Fibroblast of lung (primary cell): ENCODE data around the gene NEURL1B. TPM values are rescaled to one million over a fixed set of nuclear protein-coding genes. Genes with fewer than 3 reads are reported as not detected.

Source experiments
- DNase-seq, 2 donors: peaks; one replicate each; pipeline versions ENCODE4 v3.0.0 to v3.0.0-alpha.2; 2010; ENCODE audit warnings: low read depth in 2 of 2
- H2AFZ ChIP-seq: 2 replicates; pipeline ENCODE4 v1.5.1; 2012; ENCODE audit warnings: low read length, control low read depth, inconsistent platforms
- H3K27ac ChIP-seq: 2 replicates; pipeline ENCODE4 v1.5.1; 2011; ENCODE audit warnings: low read length, control low read depth; ENCODE audit not compliant: insufficient read depth
- H3K27me3 ChIP-seq: 2 replicates; pipeline ENCODE4 v1.5.1; 2011; ENCODE audit warnings: mild to moderate bottlenecking, low read length; ENCODE audit not compliant: control insufficient read depth, insufficient read depth
- H3K36me3 ChIP-seq: 2 replicates; pipeline ENCODE4 v1.5.1; 2011; ENCODE audit warnings: low read length; ENCODE audit not compliant: control insufficient read depth, insufficient read depth
- H3K4me1 ChIP-seq: 2 replicates; pipeline ENCODE4 v1.5.1; 2011; ENCODE audit warnings: low read length; ENCODE audit not compliant: control insufficient read depth, insufficient read depth; ENCODE audit errors: extremely low read depth
- H3K4me2 ChIP-seq: 2 replicates; pipeline ENCODE4 v1.5.1; 2011; ENCODE audit warnings: low read length, control low read depth; ENCODE audit not compliant: insufficient read depth; ENCODE audit errors: extremely low read depth
- H3K4me3 ChIP-seq, 4 experiments: fragments of 200-600 bp in 1 of 4; sonication (generic) in 1 of 4; replicated peaks in 1 of 4; 2 replicates each; pipeline ENCODE4 v1.5.1; 2011 to 2016; ENCODE audit warnings: low read length in 4 of 4, low read depth in 3 of 4, mild to moderate bottlenecking in 3 of 4, control low read depth in 2 of 4, inconsistent platforms in 1 of 4, mixed read lengths in 1 of 4; ENCODE audit not compliant: insufficient read depth in 1 of 4; ENCODE audit errors: control extremely low read depth in 1 of 4
- H3K79me2 ChIP-seq: 2 replicates; pipeline ENCODE4 v1.5.1; 2012; ENCODE audit warnings: mild to moderate bottlenecking, low read length, inconsistent platforms; ENCODE audit not compliant: control insufficient read depth, insufficient read depth
- H3K9ac ChIP-seq: 2 replicates; pipeline ENCODE4 v1.5.1; 2011; ENCODE audit warnings: mild to moderate bottlenecking, low read length, control low read depth; ENCODE audit not compliant: insufficient read depth
- H3K9me3 ChIP-seq: 2 replicates; pipeline ENCODE4 v1.5.1; 2012; ENCODE audit warnings: low read depth, low read length; ENCODE audit not compliant: control insufficient read depth, insufficient read depth
- H4K20me1 ChIP-seq: 2 replicates; pipeline ENCODE4 v1.5.1; 2011; ENCODE audit warnings: low read length; ENCODE audit not compliant: control insufficient read depth, insufficient read depth; ENCODE audit errors: extremely low read depth
- CTCF ChIP-seq, 2 donors: IDR thresholded peaks in 1 of 2; conservative IDR thresholded peaks in 1 of 2; 1 replicate in 1 of 2; 2 replicates in 1 of 2; pipeline ENCODE4 v1.5.1; 2011 to 2012; ENCODE audit warnings: low read length in 2 of 2, control low read depth in 1 of 2, inconsistent platforms in 1 of 2, low read depth in 1 of 2, mild to moderate bottlenecking in 1 of 2
- EZH2 ChIP-seq: IDR thresholded peaks from 2 replicates; pipeline ENCODE4 v1.5.1; 2012; ENCODE audit warnings: low read length, control low read depth, mild to moderate bottlenecking; ENCODE audit errors: missing control alignments
- polyA plus RNA-seq, 2 donors: library from polyadenylated mRNA; depleted of rRNA in 1 of 2; stranded (reverse) in 1 of 2; unstranded in 1 of 2; fragments of >200 nt; gene quantifications; 2 replicates each; pipeline ENCODE4 v1.2.1, GENCODE V29; 2011 to 2012; ENCODE audit warnings: missing spikeins in 1 of 2
- total RNA-seq: library from RNA; depleted of rRNA; stranded (reverse); fragments of >200 nt; gene quantifications from 2 replicates; pipeline ENCODE4 v1.2.1, GENCODE V29; 2014

NEURL1B gene
- total and polyA plus RNA-seq, 2 donors (not counting 1 experiment from before 2014, with no cell fraction given), result 5.0 to 6.1 TPM

GRCh38 chr5:172664018-172664417, 23.0 kb downstream of the NEURL1B start:
- no peaks in the 10 kb centered on the region for H3K9me3 ChIP-seq
- no peaks in the 10 kb centered on the region for H3K36me3 ChIP-seq
- H2AFZ ChIP-seq, result peak overlapping the region; percentile 27
- no peaks in the 10 kb centered on the region for H4K20me1 ChIP-seq
- H3K27me3 ChIP-seq, result no peaks in the 10 kb centered on the region
- H3K27ac ChIP-seq, result no peak overlapping the region
- DNase-seq, result no peak
- TF ChIP-seq EZH2 (no peak), CTCF (conservative IDR thresholded peaks at IDR 0.05 in 1 of 2, IDR thresholded peaks at IDR 0.05 in 1 of 2; ENCODE audit: low read depth in 1 of 2, low read length in 2 of 2) (peak in 1 of 2 donors; percentile 4)
- no peak overlapping the region for H3K9ac ChIP-seq
- peaks cover 16% of the 10 kb centered on the region for H3K4me1 ChIP-seq
- H3K4me2 ChIP-seq, result peak overlapping the region; percentile 13
- H3K4me3 ChIP-seq, result no peak overlapping the region
- no peaks in the 10 kb centered on the region for H3K79me2 ChIP-seq

DNA sequence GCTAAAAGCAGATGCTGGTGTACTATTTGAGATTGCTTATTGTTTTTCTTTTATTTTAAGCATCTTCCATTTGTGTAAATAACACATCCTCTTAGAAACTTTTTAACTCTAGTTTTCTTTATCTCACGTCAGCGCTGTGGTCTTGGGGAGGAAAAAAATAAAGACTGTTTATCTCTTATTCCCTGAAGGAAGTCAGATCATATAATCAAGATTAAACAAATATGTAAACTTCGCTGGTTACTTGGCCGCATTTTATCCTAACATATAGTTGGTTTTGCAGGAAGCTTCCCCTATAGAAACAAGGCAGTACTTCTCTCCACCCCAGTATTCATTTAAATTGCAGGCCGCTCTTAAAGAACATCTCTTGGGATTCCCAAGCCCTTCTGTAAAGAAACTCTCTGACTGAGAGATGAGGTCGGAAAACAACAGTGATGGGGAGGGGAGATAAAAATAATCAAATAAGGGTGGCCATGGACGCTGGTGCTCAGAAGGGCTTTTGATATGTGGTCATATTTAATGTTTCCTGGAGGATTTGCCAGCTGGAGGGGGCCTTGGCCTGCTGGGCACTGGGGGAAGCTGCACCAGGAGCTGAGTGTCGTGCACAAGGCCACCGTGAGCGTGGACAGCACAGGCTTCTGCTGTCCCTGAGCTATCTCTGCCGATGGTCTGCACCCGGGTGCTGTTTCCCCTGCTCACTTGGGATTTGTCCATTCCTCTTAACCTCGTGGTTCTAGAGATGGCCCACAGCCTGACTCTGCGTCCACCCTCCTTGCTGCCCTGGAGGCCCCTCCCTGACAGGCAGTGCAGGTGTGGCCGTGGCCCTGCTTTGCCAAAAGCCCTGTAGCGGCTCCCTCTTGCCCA, 23.8 kb downstream of the NEURL1B start:
- DNase-seq, result no peak
- Histone ChIP-seq H2AFZ (peak overlapping the region; percentile 3), H3K9me3 (no peaks in the 10 kb centered on the region)

More for the DNA sequence above, 23.8 kb downstream of the NEURL1B start:
- no peak overlapping the region for H3K4me3 ChIP-seq
- peaks cover 11% of the 10 kb centered on the region for H3K4me1 ChIP-seq
- no peak overlapping the region for H3K27ac ChIP-seq
- no peaks in the 10 kb centered on the region for H3K79me2 ChIP-seq
- H3K27me3 ChIP-seq, result no peaks in the 10 kb centered on the region
- no peak overlapping the region for H3K9ac ChIP-seq
- H3K4me2 ChIP-seq, result no peak overlapping the region
- H4K20me1 ChIP-seq, result no peaks in the 10 kb centered on the region
- TF ChIP-seq CTCF (conservative IDR thresholded peaks at IDR 0.05 in 1 of 2, IDR thresholded peaks at IDR 0.05 in 1 of 2; ENCODE audit: low read depth in 1 of 2, low read length in 2 of 2) (no peak), EZH2 (no peak)
- H3K36me3 ChIP-seq, result peaks cover 2% of the 10 kb centered on the region
